K562 (cell line): Measurements from ENCODE around the gene IL1RL2. TPM values are rescaled to one million over a fixed set of nuclear protein-coding genes. Genes with fewer than 3 reads are reported as not detected.

ENCODE experiments used
- ATAC-seq: fragments of 200-7000 bp; cut with Tn5 transposase; 3 replicates; pipeline ENCODE4 v1.9.1; 2020; ENCODE audit warnings: moderate library complexity
- BruUV-seq: library from RNA; stranded (reverse); fragments of 400-500 nt; replicated peaks from 2 replicates; lab custom pipeline; 2021; lab: Mats Ljungman, UMichigan
- CTCF ChIA-PET: fragments of 300-600 bp; formaldehyde crosslinking; extraction: SDS; loops from one replicate; lab custom pipeline; 2021; ENCODE audit warnings: low intra/inter-chr PET ratio; lab: Yijun Ruan, JAX
- POLR2A ChIA-PET: fragments of 300-600, 350-650 bp; sonication (Branson Sonifier 250); formaldehyde crosslinking; extraction: SDS; loops from one replicate; lab custom pipeline; 2021; ENCODE audit warnings: antibody characterized with exemption, inconsistent platforms; lab: Yijun Ruan, JAX
- DNase-seq, 4 experiments: peaks; one replicate each; pipeline versions ENCODE4 v3.0.0 to v3.0.0-alpha.2; 2011 to 2018; ENCODE audit warnings: low spot score in 3 of 4, mixed read lengths in 3 of 4; ENCODE audit errors: extremely low read depth in 1 of 4
- FAIRE-seq: peaks from 2 replicates; lab custom pipeline; 2011; peaks lifted over from hg19 to GRCh38; lab: Jason Lieb, UNC
- H2AFZ ChIP-seq: 2 replicates; pipeline ENCODE4 v1.6.0; 2011; ENCODE audit warnings: low read depth, low read length, control low read depth, inconsistent platforms
- H3K27ac ChIP-seq: fragments of 200-600 bp; 3 replicates; pipeline ENCODE4 v1.8.0; 2011; ENCODE audit warnings: low read depth, mild to moderate bottlenecking, control low read depth, inconsistent platforms, low read length, moderate library complexity, mixed read lengths; ENCODE audit errors: extremely low read depth
- H3K27me3 ChIP-seq, 2 experiments: fragments of 300-600 bp in 1 of 2; 2 replicates in 1 of 2; 3 replicates in 1 of 2; pipeline versions ENCODE4 v1.6.0 to v1.8.0; 2011; ENCODE audit warnings: inconsistent platforms in 2 of 2, low read length in 2 of 2, mild to moderate bottlenecking in 1 of 2, mixed read lengths in 1 of 2, moderate library complexity in 1 of 2; ENCODE audit not compliant: control insufficient read depth in 2 of 2, insufficient read depth in 2 of 2
- H3K36me3 ChIP-seq: fragments of 300-600 bp; 3 replicates; pipeline ENCODE4 v1.8.0; 2011; ENCODE audit warnings: mild to moderate bottlenecking, low read length, inconsistent platforms; ENCODE audit not compliant: control insufficient read depth, insufficient read depth
- H3K4me1 ChIP-seq, 2 experiments: fragments of 200-600 bp in 1 of 2; replicated peaks in 1 of 2; 2 replicates in 1 of 2; 3 replicates in 1 of 2; pipeline versions ENCODE4 v1.5.1 to v1.8.0; 2011; ENCODE audit warnings: inconsistent platforms in 2 of 2, low read length in 2 of 2, mild to moderate bottlenecking in 1 of 2, mixed read lengths in 1 of 2, moderate library complexity in 1 of 2; ENCODE audit not compliant: control insufficient read depth in 2 of 2, insufficient read depth in 2 of 2
- H3K4me2 ChIP-seq: 2 replicates; pipeline ENCODE4 v1.6.1; 2011; ENCODE audit warnings: low read length, control low read depth, inconsistent platforms, mixed read lengths; ENCODE audit not compliant: insufficient read depth
- H3K4me3 ChIP-seq: fragments of 200-600 bp; sonication (generic), shearing (Covaris generic); 2 replicates; pipeline ENCODE4 v1.5.1; 2016; ENCODE audit warnings: control low read depth, inconsistent platforms
- H3K79me2 ChIP-seq: fragments of 200-600 bp; 3 replicates; pipeline ENCODE4 v1.8.0; 2011; ENCODE audit warnings: low read length, inconsistent platforms; ENCODE audit not compliant: control insufficient read depth, insufficient read depth
- H3K9ac ChIP-seq, 2 experiments: 2 replicates each; pipeline versions ENCODE4 v1.6.0 to v1.6.1; 2011; ENCODE audit warnings: low read depth in 2 of 2, low read length in 2 of 2, control low read depth in 1 of 2, inconsistent platforms in 1 of 2, mild to moderate bottlenecking in 1 of 2, mixed read lengths in 1 of 2; ENCODE audit not compliant: insufficient read depth in 1 of 2
- H3K9me1 ChIP-seq: one replicate; pipeline ENCODE4 v1.6.0; 2011; ENCODE audit warnings: inconsistent platforms, mild to moderate bottlenecking, low read length, moderate library complexity; ENCODE audit not compliant: control insufficient read depth, insufficient read depth
- H3K9me3 ChIP-seq: replicated peaks from 2 replicates; pipeline ENCODE4 v1.5.1; 2011; ENCODE audit warnings: low read depth, low read length, inconsistent platforms; ENCODE audit not compliant: control insufficient read depth, insufficient read depth
- H4K20me1 ChIP-seq: replicated peaks from 2 replicates; pipeline ENCODE4 v1.6.1; 2011; ENCODE audit warnings: low read length, inconsistent platforms, mixed read lengths; ENCODE audit not compliant: control insufficient read depth, insufficient read depth
- DPF2 ChIP-seq: fragments of 450-650 bp; IDR thresholded peaks from 2 replicates; pipeline ENCODE4 v1.6.1; 2016
- GATAD2A ChIP-seq: fragments of 450-650 bp; IDR thresholded peaks from 2 replicates; pipeline ENCODE4 v1.6.1; 2017
- MCM7 ChIP-seq, 2 experiments: fragments of 450-650 bp; IDR thresholded peaks; 2 replicates each; pipeline ENCODE4 v1.6.1; 2016 to 2018
- POLR2H ChIP-seq: IDR thresholded peaks from 2 replicates; pipeline ENCODE4 v1.6.1; 2016; ENCODE audit warnings: missing genetic modification characterization, low read depth, mild to moderate bottlenecking, control low read depth, missing compliant biosample characterization, moderate library complexity
- PYGO2 ChIP-seq: fragments of 450-650 bp; IDR thresholded peaks from 2 replicates; pipeline ENCODE4 v1.6.1; 2016; ENCODE audit warnings: mild to moderate bottlenecking, missing genetic modification characterization, moderate library complexity, missing compliant biosample characterization
- TFAM ChIP-seq: fragments of 250-450 bp; sonication (Bioruptor Pico); conservative IDR thresholded peaks from 2 replicates; pipeline ENCODE4 v1.5.0; 2021; ENCODE audit warnings: mild to moderate bottlenecking, moderate library complexity
- ZC3H8 ChIP-seq: fragments of 450-650 bp; IDR thresholded peaks from 2 replicates; pipeline ENCODE4 v1.6.1; 2017
- ZNF77 ChIP-seq: fragments of 250-450 bp; sonication (Bioruptor Pico); IDR thresholded peaks from 2 replicates; pipeline ENCODE4 v1.5.0; 2020
- WGBS: fragments of 100-300 bp; shearing (Covaris generic); methylation state at CpG from one replicate; pipeline ENCODE4 v1.1.6; 2016; ENCODE audit warnings: low coverage, mixed read lengths; ENCODE audit not compliant: insufficient coverage; ENCODE audit errors: missing lambda C conversion rate; 5-methylcytosine and 5-hydroxymethylcytosine counted together
- in situ Hi-C: fragments of 300-500 bp; cut with MboI; formaldehyde crosslinking; loops from 4 replicates; pipeline ENCODE4 v1.15.0; 2018; ENCODE audit warnings: inconsistent platforms, mixed read lengths
- intact Hi-C: fragments of 100-400 bp; cut with micrococcal nuclease; formaldehyde crosslinking; loops from 2 replicates; pipeline ENCODE4 v1.14.2; 2022
- polyA plus RNA-seq, 8 experiments: library from polyadenylated mRNA; depleted of rRNA in 4 of 8; stranded (reverse) in 5 of 8; unstranded in 3 of 8; fragments of >200 nt; fragmentation: Nextera tagmentation in 2 of 8; fragmentation: Illumina TruSeq in 1 of 8; extraction: Ambion mirVana in 2 of 8; extraction: Trizol in 1 of 8; gene quantifications; 2 replicates each; pipeline versions ENCODE4 v1.2.1 to v1.2.3, GENCODE V29; 2011 to 2014; ENCODE audit warnings: inconsistent platforms in 1 of 8, missing spikeins in 1 of 8
- total RNA-seq, 7 experiments: library from RNA; depleted of rRNA in 6 of 7; stranded (reverse); fragments of >200 nt in 6 of 7; fragmentation: Illumina TruSeq in 2 of 7; extraction: Trizol in 2 of 7; gene quantifications; 2 replicates each; pipeline versions ENCODE4 v1.2.1 to v1.2.3, GENCODE V29; 2011 to 2021; ENCODE audit warnings: low replicate concordance in 1 of 7
- TF ChIP-seq, protein P1 (sequence below), 2 experiments: fragments of 450-650 bp; IDR thresholded peaks; 2 replicates each; pipeline ENCODE4 v1.6.1; 2018; ENCODE audit warnings: mild to moderate bottlenecking in 2 of 2, low read depth in 1 of 2; ENCODE audit not compliant: partially characterized antibody in 2 of 2
- TF ChIP-seq, protein P2 (sequence below): fragments of 450-650 bp; IDR thresholded peaks from 2 replicates; pipeline ENCODE4 v1.6.1; 2016; ENCODE audit warnings: antibody characterized with exemption
- TF ChIP-seq, protein P3 (sequence below): sonication (generic); formaldehyde crosslinking; IDR thresholded peaks from 2 replicates; pipeline ENCODE4 v1.9.0; 2022; ENCODE audit warnings: mild to moderate bottlenecking, missing genetic modification reagents

IL1RL2 gene
- total and polyA plus RNA-seq, 9 of the 15 experiments (the other 6 are each of a cell fraction or from before 2014, with no cell fraction given), result not detected

- TF ChIP-seq, protein P1, sequence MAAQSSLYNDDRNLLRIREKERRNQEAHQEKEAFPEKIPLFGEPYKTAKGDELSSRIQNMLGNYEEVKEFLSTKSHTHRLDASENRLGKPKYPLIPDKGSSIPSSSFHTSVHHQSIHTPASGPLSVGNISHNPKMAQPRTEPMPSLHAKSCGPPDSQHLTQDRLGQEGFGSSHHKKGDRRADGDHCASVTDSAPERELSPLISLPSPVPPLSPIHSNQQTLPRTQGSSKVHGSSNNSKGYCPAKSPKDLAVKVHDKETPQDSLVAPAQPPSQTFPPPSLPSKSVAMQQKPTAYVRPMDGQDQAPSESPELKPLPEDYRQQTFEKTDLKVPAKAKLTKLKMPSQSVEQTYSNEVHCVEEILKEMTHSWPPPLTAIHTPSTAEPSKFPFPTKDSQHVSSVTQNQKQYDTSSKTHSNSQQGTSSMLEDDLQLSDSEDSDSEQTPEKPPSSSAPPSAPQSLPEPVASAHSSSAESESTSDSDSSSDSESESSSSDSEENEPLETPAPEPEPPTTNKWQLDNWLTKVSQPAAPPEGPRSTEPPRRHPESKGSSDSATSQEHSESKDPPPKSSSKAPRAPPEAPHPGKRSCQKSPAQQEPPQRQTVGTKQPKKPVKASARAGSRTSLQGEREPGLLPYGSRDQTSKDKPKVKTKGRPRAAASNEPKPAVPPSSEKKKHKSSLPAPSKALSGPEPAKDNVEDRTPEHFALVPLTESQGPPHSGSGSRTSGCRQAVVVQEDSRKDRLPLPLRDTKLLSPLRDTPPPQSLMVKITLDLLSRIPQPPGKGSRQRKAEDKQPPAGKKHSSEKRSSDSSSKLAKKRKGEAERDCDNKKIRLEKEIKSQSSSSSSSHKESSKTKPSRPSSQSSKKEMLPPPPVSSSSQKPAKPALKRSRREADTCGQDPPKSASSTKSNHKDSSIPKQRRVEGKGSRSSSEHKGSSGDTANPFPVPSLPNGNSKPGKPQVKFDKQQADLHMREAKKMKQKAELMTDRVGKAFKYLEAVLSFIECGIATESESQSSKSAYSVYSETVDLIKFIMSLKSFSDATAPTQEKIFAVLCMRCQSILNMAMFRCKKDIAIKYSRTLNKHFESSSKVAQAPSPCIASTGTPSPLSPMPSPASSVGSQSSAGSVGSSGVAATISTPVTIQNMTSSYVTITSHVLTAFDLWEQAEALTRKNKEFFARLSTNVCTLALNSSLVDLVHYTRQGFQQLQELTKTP (IDR thresholded peaks at IDR 0.05; ENCODE audit: low read depth in 1 of 2, partially characterized antibody in 2 of 2), result no peak
- TF ChIP-seq TFAM (CRISPR knock-in tag), result no peak
- no peak for TF ChIP-seq DPF2
- TF ChIP-seq ZC3H8, result no peak
Observed at GRCh38 chr2:102187496-102188150, 800 bp downstream of the IL1RL2 start (continued).

DNA sequence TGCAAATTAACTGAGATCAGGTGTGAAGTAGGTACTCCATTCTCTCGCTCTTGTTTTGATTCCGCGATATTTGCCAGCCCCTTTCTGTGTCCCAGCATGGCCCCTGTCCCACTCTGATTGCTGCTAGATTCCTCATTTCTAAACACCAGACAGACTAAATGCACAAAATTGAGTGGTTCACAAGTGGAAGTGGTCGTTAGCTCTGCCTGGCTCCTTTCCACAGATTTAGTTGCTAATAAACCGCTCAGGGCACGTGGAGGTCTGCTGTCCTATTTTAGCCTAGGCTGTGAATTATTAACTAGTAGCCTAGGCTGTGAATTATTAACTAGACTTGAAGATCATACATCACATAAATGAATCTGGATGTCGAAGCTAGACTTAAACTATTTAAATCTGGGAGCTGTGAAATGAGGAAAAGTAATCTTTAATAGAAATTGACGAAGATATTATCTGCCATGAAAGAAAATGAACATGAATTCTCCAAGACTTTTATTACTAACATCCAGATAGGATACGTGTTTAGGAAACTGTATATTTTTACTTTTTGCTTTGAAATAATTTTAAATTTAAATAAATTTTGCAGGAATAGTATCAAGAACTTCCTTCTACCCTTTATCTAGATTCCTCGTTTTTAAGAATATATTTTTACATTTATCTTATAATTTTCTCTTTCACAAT is 3.7 kb downstream of the IL1RL2 start:
- ATAC-seq, result no peak
- Histone ChIP-seq H3K9ac (no peak overlapping the region), H2AFZ (no peak overlapping the region), H4K20me1 (no peaks in the 10 kb centered on the region), H3K9me3 (no peaks in the 10 kb centered on the region), H3K9me1 (no peaks in the 10 kb centered on the region), H3K4me3 (no peak overlapping the region), H3K79me2 (no peaks in the 10 kb centered on the region), H3K27ac (no peak overlapping the region), H3K36me3 (no peaks in the 10 kb centered on the region), H3K27me3 (no peaks in the 10 kb centered on the region; a peak in 1 of 5 replicates), H3K4me1 (peaks cover 0 to 3% of the 10 kb centered on the region in 2 experiments; a peak in 1 of 5 replicates), H3K4me2 (no peak overlapping the region)
- no peak for DNase-seq
- in situ Hi-C loops (no loop called here), intact Hi-C loops (no loop called here)
- TF ChIP-seq PYGO2 (tag), result no peak
- no peak for TF ChIP-seq GATAD2A
- TF ChIP-seq ZNF77 (CRISPR knock-in tag), result no peak
- TF ChIP-seq MCM7 (IDR thresholded peaks at IDR 0.05), result no peak
- no peak for TF ChIP-seq POLR2H (tag)
- TF ChIP-seq, protein P2, sequence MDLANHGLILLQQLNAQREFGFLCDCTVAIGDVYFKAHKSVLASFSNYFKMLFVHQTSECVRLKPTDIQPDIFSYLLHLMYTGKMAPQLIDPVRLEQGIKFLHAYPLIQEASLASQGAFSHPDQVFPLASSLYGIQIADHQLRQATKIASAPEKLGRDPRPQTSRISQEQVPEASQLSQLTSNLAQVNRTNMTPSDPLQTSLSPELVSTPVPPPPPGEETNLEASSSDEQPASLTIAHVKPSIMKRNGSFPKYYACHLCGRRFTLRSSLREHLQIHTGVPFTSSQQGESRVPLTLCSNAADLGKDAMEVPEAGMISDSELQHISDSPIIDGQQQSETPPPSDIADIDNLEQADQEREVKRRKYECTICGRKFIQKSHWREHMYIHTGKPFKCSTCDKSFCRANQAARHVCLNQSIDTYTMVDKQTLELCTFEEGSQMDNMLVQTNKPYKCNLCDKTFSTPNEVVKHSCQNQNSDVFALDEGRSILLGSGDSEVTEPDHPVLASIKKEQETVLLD, result no peak
- TF ChIP-seq, protein P3, sequence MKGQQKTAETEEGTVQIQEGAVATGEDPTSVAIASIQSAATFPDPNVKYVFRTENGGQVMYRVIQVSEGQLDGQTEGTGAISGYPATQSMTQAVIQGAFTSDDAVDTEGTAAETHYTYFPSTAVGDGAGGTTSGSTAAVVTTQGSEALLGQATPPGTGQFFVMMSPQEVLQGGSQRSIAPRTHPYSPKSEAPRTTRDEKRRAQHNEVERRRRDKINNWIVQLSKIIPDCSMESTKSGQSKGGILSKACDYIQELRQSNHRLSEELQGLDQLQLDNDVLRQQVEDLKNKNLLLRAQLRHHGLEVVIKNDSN (CRISPR knock-in tag), result no peak
- ChIA-PET CTCF (no interaction called here), POLR2A (no interaction called here)
- WGBS, result 32% methylated on average over 10 of the region's 10 CpGs
- no TSS peak for BruUV-seq
- no peak for FAIRE-seq
